Stomach (tissue), 4 donors: ENCODE data around the gene CDK10.
"Not testable (repeated sequence)": the region's sequence is repeated elsewhere in the genome, so short reads cannot be mapped to it uniquely, and the experiment has no call there.

ENCODE experiments used
- POLR2A ChIP-seq, 4 donors: fragments of 450-650 bp; IDR thresholded peaks; one replicate each; pipeline ENCODE4 v1.6.1; 2016; ENCODE audit warnings: antibody characterized with exemption in 4 of 4, control low read depth in 2 of 4, mild to moderate bottlenecking in 1 of 4, moderate library complexity in 1 of 4
- POLR2AphosphoS5 ChIP-seq, 3 donors: sonication (generic); formaldehyde crosslinking; IDR thresholded peaks; one replicate each; pipeline ENCODE4 v1.6.1; 2016; ENCODE audit warnings: antibody characterized with exemption in 3 of 3
- TF ChIP-seq, protein P1 (sequence below), 7 experiments: fragments of 450-650 bp in 4 of 7; fragments of 200-600 bp in 3 of 7; sonication (generic) in 3 of 7; IDR thresholded peaks; one replicate each; pipeline ENCODE4 v1.5.1; 2016 to 2019; ENCODE audit warnings: antibody characterized with exemption in 7 of 7, control low read depth in 2 of 7, mild to moderate bottlenecking in 1 of 7

DNA sequence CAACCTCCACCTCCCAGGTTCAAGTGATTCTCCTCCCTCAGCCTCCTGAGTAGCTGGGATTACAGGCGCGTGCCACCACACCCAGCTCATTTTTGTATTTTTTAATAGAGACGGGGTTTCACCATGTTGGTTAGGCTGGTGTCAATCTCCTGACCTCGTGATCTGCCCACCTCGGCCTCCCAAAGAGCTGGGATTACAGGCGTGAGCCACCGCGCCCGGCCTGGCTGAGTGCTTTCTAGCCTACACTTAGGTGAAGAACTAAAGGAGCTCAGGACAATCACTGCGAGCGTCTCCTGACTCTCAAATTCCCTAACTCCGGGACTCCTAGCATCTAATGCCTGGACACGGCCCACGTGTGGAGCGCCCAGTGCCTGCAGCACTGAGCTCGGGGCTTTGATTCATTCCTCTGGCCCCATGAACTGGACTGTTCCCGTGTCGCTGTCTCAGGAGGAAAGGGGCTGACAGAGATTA is 13.2 kb downstream of the CDK10 start:
- TF ChIP-seq POLR2AphosphoS5, POLR2A (IDR thresholded peaks at IDR 0.05): not testable (repeated sequence)
- TF ChIP-seq, protein P1, sequence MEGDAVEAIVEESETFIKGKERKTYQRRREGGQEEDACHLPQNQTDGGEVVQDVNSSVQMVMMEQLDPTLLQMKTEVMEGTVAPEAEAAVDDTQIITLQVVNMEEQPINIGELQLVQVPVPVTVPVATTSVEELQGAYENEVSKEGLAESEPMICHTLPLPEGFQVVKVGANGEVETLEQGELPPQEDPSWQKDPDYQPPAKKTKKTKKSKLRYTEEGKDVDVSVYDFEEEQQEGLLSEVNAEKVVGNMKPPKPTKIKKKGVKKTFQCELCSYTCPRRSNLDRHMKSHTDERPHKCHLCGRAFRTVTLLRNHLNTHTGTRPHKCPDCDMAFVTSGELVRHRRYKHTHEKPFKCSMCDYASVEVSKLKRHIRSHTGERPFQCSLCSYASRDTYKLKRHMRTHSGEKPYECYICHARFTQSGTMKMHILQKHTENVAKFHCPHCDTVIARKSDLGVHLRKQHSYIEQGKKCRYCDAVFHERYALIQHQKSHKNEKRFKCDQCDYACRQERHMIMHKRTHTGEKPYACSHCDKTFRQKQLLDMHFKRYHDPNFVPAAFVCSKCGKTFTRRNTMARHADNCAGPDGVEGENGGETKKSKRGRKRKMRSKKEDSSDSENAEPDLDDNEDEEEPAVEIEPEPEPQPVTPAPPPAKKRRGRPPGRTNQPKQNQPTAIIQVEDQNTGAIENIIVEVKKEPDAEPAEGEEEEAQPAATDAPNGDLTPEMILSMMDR (IDR thresholded peaks at IDR 0.05) = not testable (repeated sequence)
